HEK293 (cell line): ENCODE data around the gene SOWAHD.

Experiments used
- HOXA7 ChIP-seq: sonication (generic); formaldehyde crosslinking; IDR thresholded peaks from 2 replicates; pipeline ENCODE4 v1.8.1; 2022; ENCODE audit warnings: missing genetic modification reagents, borderline replicate concordance
- KLF10 ChIP-seq: fragments of 450-650 bp; IDR thresholded peaks from 2 replicates; pipeline ENCODE4 v1.5.1; 2018; ENCODE audit warnings: missing biosample characterization, mild to moderate bottlenecking, missing genetic modification characterization
- KLF16 ChIP-seq: fragments of 450-650 bp; formaldehyde crosslinking; IDR thresholded peaks from 2 replicates; pipeline ENCODE4 v1.5.1; 2017; ENCODE audit warnings: missing biosample characterization, missing genetic modification characterization
- YY2 ChIP-seq: fragments of 450-650 bp; formaldehyde crosslinking; IDR thresholded peaks from 2 replicates; pipeline ENCODE4 v1.5.1; 2016; ENCODE audit warnings: missing biosample characterization, missing genetic modification characterization
- ZNF239 ChIP-seq: fragments of 450-650 bp; formaldehyde crosslinking; IDR thresholded peaks from 2 replicates; pipeline ENCODE4 v1.5.1; 2016; ENCODE audit warnings: missing biosample characterization, missing genetic modification characterization
- ZNF354C ChIP-seq: fragments of 450-650 bp; formaldehyde crosslinking; IDR thresholded peaks from 2 replicates; pipeline ENCODE4 v1.5.1; 2016; ENCODE audit warnings: missing biosample characterization, missing genetic modification characterization, low read depth, borderline replicate concordance
- ZNF521 ChIP-seq: fragments of 450-650 bp; formaldehyde crosslinking; IDR thresholded peaks from 2 replicates; pipeline ENCODE4 v1.5.1; 2017; ENCODE audit warnings: missing biosample characterization, mild to moderate bottlenecking, missing genetic modification characterization
- ZNF777 ChIP-seq: fragments of 450-650 bp; formaldehyde crosslinking; IDR thresholded peaks from 2 replicates; pipeline ENCODE4 v1.5.1; 2017; ENCODE audit warnings: missing biosample characterization, missing genetic modification characterization, borderline replicate concordance
- TF ChIP-seq, protein P1 (sequence below): fragments of 450-650 bp; formaldehyde crosslinking; IDR thresholded peaks from 2 replicates; pipeline ENCODE4 v1.5.1; 2016; ENCODE audit warnings: missing biosample characterization, missing genetic modification characterization
- TF ChIP-seq, protein P2 (sequence below): fragments of 450-650 bp; formaldehyde crosslinking; IDR thresholded peaks from 2 replicates; pipeline ENCODE4 v1.5.1; 2016; ENCODE audit warnings: missing biosample characterization, missing genetic modification characterization
- TF ChIP-seq, protein P3 (sequence below): fragments of 450-650 bp; formaldehyde crosslinking; IDR thresholded peaks from 2 replicates; pipeline ENCODE4 v1.5.1; 2016; ENCODE audit warnings: missing biosample characterization, missing genetic modification characterization
- TF ChIP-seq, protein P4 (sequence below): fragments of 450-650 bp; formaldehyde crosslinking; IDR thresholded peaks from 2 replicates; pipeline ENCODE4 v1.5.1; 2016; ENCODE audit warnings: missing biosample characterization, missing genetic modification characterization

DNA sequence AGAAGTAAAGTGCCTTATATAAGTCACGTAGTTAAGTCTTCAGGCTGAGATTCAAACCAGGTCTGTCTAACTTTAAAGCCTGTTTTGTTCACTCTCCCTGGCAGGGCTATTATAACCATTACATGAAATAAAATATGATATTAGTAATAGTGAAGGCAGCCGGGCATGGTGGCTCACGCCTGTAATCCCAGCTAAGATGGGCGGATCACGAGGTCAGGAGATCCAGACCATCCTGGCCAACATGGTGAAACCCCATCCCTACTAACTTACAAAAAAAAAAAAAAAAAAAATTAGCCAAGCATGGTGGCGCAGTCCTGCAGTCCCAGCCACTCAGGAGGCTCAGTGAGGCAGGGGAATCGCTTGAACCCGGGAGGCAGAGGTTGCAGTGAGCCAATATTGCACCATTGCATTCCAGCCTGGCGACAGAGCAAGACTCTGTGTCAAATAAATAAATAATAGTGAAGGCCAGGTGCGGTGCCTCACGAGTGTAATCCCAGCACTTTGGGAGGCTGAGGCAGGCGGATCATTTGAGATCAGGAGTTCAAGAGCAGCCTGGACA lies 22.1 kb upstream of the SOWAHD start:
- TF ChIP-seq ZNF521 (no peak), ZNF239 (no peak), YY2 (no peak), KLF10 (tag by site-specific recombination) (no peak), HOXA7 (CRISPR knock-in tag) (no peak), KLF16 (tag by site-specific recombination) (no peak), ZNF777 (tag by site-specific recombination) (no peak), ZNF354C (tag by site-specific recombination) (no peak)
- TF ChIP-seq, protein P1, sequence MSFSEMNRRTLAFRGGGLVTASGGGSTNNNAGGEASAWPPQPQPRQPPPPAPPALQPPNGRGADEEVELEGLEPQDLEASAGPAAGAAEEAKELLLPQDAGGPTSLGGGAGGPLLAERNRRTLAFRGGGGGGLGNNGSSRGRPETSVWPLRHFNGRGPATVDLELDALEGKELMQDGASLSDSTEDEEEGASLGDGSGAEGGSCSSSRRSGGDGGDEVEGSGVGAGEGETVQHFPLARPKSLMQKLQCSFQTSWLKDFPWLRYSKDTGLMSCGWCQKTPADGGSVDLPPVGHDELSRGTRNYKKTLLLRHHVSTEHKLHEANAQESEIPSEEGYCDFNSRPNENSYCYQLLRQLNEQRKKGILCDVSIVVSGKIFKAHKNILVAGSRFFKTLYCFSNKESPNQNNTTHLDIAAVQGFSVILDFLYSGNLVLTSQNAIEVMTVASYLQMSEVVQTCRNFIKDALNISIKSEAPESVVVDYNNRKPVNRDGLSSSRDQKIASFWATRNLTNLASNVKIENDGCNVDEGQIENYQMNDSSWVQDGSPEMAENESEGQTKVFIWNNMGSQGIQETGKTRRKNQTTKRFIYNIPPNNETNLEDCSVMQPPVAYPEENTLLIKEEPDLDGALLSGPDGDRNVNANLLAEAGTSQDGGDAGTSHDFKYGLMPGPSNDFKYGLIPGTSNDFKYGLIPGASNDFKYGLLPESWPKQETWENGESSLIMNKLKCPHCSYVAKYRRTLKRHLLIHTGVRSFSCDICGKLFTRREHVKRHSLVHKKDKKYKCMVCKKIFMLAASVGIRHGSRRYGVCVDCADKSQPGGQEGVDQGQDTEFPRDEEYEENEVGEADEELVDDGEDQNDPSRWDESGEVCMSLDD (tag by site-specific recombination) = no peak
- TF ChIP-seq, protein P2, sequence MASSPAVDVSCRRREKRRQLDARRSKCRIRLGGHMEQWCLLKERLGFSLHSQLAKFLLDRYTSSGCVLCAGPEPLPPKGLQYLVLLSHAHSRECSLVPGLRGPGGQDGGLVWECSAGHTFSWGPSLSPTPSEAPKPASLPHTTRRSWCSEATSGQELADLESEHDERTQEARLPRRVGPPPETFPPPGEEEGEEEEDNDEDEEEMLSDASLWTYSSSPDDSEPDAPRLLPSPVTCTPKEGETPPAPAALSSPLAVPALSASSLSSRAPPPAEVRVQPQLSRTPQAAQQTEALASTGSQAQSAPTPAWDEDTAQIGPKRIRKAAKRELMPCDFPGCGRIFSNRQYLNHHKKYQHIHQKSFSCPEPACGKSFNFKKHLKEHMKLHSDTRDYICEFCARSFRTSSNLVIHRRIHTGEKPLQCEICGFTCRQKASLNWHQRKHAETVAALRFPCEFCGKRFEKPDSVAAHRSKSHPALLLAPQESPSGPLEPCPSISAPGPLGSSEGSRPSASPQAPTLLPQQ (tag by site-specific recombination) = no peak
- TF ChIP-seq, protein P3, sequence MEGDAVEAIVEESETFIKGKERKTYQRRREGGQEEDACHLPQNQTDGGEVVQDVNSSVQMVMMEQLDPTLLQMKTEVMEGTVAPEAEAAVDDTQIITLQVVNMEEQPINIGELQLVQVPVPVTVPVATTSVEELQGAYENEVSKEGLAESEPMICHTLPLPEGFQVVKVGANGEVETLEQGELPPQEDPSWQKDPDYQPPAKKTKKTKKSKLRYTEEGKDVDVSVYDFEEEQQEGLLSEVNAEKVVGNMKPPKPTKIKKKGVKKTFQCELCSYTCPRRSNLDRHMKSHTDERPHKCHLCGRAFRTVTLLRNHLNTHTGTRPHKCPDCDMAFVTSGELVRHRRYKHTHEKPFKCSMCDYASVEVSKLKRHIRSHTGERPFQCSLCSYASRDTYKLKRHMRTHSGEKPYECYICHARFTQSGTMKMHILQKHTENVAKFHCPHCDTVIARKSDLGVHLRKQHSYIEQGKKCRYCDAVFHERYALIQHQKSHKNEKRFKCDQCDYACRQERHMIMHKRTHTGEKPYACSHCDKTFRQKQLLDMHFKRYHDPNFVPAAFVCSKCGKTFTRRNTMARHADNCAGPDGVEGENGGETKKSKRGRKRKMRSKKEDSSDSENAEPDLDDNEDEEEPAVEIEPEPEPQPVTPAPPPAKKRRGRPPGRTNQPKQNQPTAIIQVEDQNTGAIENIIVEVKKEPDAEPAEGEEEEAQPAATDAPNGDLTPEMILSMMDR = no peak
- TF ChIP-seq, protein P4, sequence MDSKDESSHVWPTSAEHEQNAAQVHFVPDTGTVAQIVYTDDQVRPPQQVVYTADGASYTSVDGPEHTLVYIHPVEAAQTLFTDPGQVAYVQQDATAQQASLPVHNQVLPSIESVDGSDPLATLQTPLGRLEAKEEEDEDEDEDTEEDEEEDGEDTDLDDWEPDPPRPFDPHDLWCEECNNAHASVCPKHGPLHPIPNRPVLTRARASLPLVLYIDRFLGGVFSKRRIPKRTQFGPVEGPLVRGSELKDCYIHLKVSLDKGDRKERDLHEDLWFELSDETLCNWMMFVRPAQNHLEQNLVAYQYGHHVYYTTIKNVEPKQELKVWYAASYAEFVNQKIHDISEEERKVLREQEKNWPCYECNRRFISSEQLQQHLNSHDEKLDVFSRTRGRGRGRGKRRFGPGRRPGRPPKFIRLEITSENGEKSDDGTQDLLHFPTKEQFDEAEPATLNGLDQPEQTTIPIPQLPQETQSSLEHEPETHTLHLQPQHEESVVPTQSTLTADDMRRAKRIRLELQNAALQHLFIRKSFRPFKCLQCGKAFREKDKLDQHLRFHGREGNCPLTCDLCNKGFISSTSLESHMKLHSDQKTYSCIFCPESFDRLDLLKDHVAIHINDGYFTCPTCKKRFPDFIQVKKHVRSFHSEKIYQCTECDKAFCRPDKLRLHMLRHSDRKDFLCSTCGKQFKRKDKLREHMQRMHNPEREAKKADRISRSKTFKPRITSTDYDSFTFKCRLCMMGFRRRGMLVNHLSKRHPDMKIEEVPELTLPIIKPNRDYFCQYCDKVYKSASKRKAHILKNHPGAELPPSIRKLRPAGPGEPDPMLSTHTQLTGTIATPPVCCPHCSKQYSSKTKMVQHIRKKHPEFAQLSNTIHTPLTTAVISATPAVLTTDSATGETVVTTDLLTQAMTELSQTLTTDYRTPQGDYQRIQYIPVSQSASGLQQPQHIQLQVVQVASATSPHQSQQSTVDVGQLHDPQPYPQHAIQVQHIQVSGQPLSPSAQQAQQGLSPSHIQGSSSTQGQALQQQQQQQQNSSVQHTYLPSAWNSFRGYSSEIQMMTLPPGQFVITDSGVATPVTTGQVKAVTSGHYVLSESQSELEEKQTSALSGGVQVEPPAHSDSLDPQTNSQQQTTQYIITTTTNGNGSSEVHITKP = no peak
